Uterus (tissue), 2 donors: ENCODE data around the gene TRIM14.

Experiments used
- CTCF ChIP-seq, 4 experiments: fragments of 200-600 bp in 2 of 4; fragments of 450-650 bp in 2 of 4; sonication (generic) in 2 of 4; IDR thresholded peaks; one replicate each; pipeline ENCODE4 v1.5.1; 2016 to 2019; ENCODE audit warnings: antibody characterized with exemption in 4 of 4, mild to moderate bottlenecking in 2 of 4, moderate library complexity in 1 of 4
- POLR2A ChIP-seq, 2 donors: fragments of 450-650 bp; IDR thresholded peaks; one replicate each; pipeline ENCODE4 v1.6.1; 2016; ENCODE audit warnings: antibody characterized with exemption in 2 of 2, mild to moderate bottlenecking in 1 of 2, moderate library complexity in 1 of 2

DNA sequence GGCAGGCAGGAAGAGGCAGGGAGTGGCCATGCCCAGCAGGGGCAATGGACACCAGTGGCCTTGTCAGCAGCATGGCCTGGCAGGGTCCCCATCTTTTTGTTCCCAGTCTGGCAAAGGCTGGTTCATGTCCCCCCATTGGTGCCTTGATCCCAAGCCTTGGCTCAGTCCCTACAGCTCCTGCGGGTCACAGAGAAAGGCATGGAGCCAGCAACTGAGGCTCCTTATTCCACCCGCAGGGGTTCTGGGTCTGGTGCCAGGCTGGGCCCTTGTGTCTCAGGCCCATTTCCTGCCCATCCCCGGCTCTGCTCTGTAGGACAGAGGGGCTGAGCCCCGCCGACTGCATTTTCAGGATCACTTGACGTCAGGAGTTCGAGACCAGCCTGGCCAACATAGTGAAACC, 14.0 kb downstream of the TRIM14 start:
- TF ChIP-seq CTCF (IDR thresholded peaks at IDR 0.05) (no peak), POLR2A (IDR thresholded peaks at IDR 0.05) (no peak)
